Measurements from ENCODE around the gene NFIC. TPM values are rescaled to one million over a fixed set of nuclear protein-coding genes. Genes with fewer than 3 reads are reported as not detected.
A peak's percentile ranks its signal among the peaks of the same experiment; 100 is the strongest.
"Not testable (repeated sequence)": the region's sequence is repeated elsewhere in the genome, so short reads cannot be mapped to it uniquely, and the experiment has no call there.

NFIC gene
- total RNA-seq, 1 donor from 2014 or later: 8.4 TPM

- Histone ChIP-seq H3K9ac (ENCODE audit: low read depth in 1 of 3, low read length in 3 of 3) (peak overlapping the region in 1 of 3 donors; percentile 45), H3K27me3 (ENCODE audit: control insufficient read depth in 3 of 3, insufficient read depth in 3 of 3, low read length in 3 of 3) (no peaks in the 10 kb centered on the region), H3K4me3 (ENCODE audit: low read length in 3 of 3) (no peak overlapping the region), H3K9me3 (ENCODE audit: control insufficient read depth in 3 of 3, low read length in 3 of 3) (no peaks in the 10 kb centered on the region), H3K4me1 (ENCODE audit: control insufficient read depth in 3 of 3, insufficient read depth in 3 of 3, low read length in 3 of 3) (peaks cover 54 to 83% (median 69%) of the 10 kb centered on the region in 3 donors), H3K27ac (ENCODE audit: low read depth, low read length) (peak overlapping the region; percentile 96), H3K36me3 (ENCODE audit: control insufficient read depth in 3 of 3, insufficient read depth in 3 of 3, low read length in 3 of 3) (peaks cover 0 to 3% (median 0%) of the 10 kb centered on the region in 3 donors)
These were observed 6.0 kb downstream of the NFIC start for GRCh38 chr19:3372413-3372812.

- H3K27ac ChIP-seq (ENCODE audit: low read depth, low read length): peak overlapping the region; percentile 96
- peaks cover 45 to 76% (median 60%) of the 10 kb centered on the region in 3 donors for H3K4me1 ChIP-seq (ENCODE audit: control insufficient read depth in 3 of 3, insufficient read depth in 3 of 3, low read length in 3 of 3)
- peak overlapping the region in 2 of 3 donors; percentile 25 to 53 for H3K9ac ChIP-seq (ENCODE audit: low read depth in 1 of 3, low read length in 3 of 3)
- no peak overlapping the region for H3K4me3 ChIP-seq (ENCODE audit: low read length in 3 of 3)
- H3K36me3 ChIP-seq (ENCODE audit: control insufficient read depth in 3 of 3, insufficient read depth in 3 of 3, low read length in 3 of 3): peaks cover 0 to 3% (median 2%) of the 10 kb centered on the region in 3 donors
- no peaks in the 10 kb centered on the region for H3K27me3 ChIP-seq (ENCODE audit: control insufficient read depth in 3 of 3, insufficient read depth in 3 of 3, low read length in 3 of 3)
- H3K9me3 ChIP-seq (ENCODE audit: control insufficient read depth in 3 of 3, low read length in 3 of 3): no peaks in the 10 kb centered on the region
These were observed 7.6 kb downstream of the NFIC start for GRCh38 chr19:3373971-3374368.

GRCh38 chr19:3374369-3375112, 8.2 kb downstream of the NFIC start:
- Histone ChIP-seq H3K9ac (ENCODE audit: low read depth in 1 of 3, low read length in 3 of 3) (peak overlapping the region; percentile 51 to 81 (median 71)), H3K27ac (ENCODE audit: low read depth, low read length) (peak overlapping the region; percentile 96), H3K9me3 (ENCODE audit: control insufficient read depth in 3 of 3, low read length in 3 of 3) (no peaks in the 10 kb centered on the region), H3K4me1 (ENCODE audit: control insufficient read depth in 3 of 3, insufficient read depth in 3 of 3, low read length in 3 of 3) (peaks cover 43 to 73% (median 59%) of the 10 kb centered on the region in 3 donors), H3K27me3 (ENCODE audit: control insufficient read depth in 3 of 3, insufficient read depth in 3 of 3, low read length in 3 of 3) (no peaks in the 10 kb centered on the region), H3K36me3 (ENCODE audit: control insufficient read depth in 3 of 3, insufficient read depth in 3 of 3, low read length in 3 of 3) (peaks cover 0 to 3% (median 2%) of the 10 kb centered on the region in 3 donors), H3K4me3 (ENCODE audit: low read length in 3 of 3) (peak overlapping the region; percentile 35 to 43 (median 41))

GRCh38 chr19:3375221-3376090, 9.1 kb downstream of the NFIC start:
- Histone ChIP-seq H3K27me3 (ENCODE audit: control insufficient read depth in 3 of 3, insufficient read depth in 3 of 3, low read length in 3 of 3) (no peaks in the 10 kb centered on the region), H3K27ac (ENCODE audit: low read depth, low read length) (peak overlapping the region; percentile 96), H3K9me3 (ENCODE audit: control insufficient read depth in 3 of 3, low read length in 3 of 3) (no peaks in the 10 kb centered on the region), H3K4me3 (ENCODE audit: low read length in 3 of 3) (peak overlapping the region; percentile 43 to 63 (median 51)), H3K36me3 (ENCODE audit: control insufficient read depth in 3 of 3, insufficient read depth in 3 of 3, low read length in 3 of 3) (peaks cover 0 to 3% (median 2%) of the 10 kb centered on the region in 3 donors), H3K9ac (ENCODE audit: low read depth in 1 of 3, low read length in 3 of 3) (peak overlapping the region; percentile 68 to 81 (median 71)), H3K4me1 (ENCODE audit: control insufficient read depth in 3 of 3, insufficient read depth in 3 of 3, low read length in 3 of 3) (peaks cover 36 to 64% (median 53%) of the 10 kb centered on the region in 3 donors)

- Histone ChIP-seq H3K9ac (ENCODE audit: low read depth in 1 of 3, low read length in 3 of 3) (peak overlapping the region; percentile 58 to 81 (median 68)), H3K4me1 (ENCODE audit: control insufficient read depth in 3 of 3, insufficient read depth in 3 of 3, low read length in 3 of 3) (peaks cover 32 to 59% (median 51%) of the 10 kb centered on the region in 3 donors), H3K27ac (ENCODE audit: low read depth, low read length) (peak overlapping the region; percentile 96), H3K4me3 (ENCODE audit: low read length in 3 of 3) (peak overlapping the region in 2 of 3 donors; percentile 51 to 63)
- not testable (repeated sequence) for H3K27me3 ChIP-seq (ENCODE audit: control insufficient read depth in 3 of 3, insufficient read depth in 3 of 3, low read length in 3 of 3); H3K36me3 ChIP-seq (ENCODE audit: control insufficient read depth in 3 of 3, insufficient read depth in 3 of 3, low read length in 3 of 3); H3K9me3 ChIP-seq (ENCODE audit: control insufficient read depth in 3 of 3, low read length in 3 of 3)
These were observed 9.7 kb downstream of the NFIC start for GRCh38 chr19:3376091-3376455.

GRCh38 chr19:3378352-3379150, 12.2 kb downstream of the NFIC start:
- Histone ChIP-seq H3K9me3 (ENCODE audit: control insufficient read depth in 3 of 3, low read length in 3 of 3) (no peaks in the 10 kb centered on the region), H3K4me3 (ENCODE audit: low read length in 3 of 3) (no peak overlapping the region), H3K27ac (ENCODE audit: low read depth, low read length) (peak overlapping the region; percentile 48), H3K4me1 (ENCODE audit: control insufficient read depth in 3 of 3, insufficient read depth in 3 of 3, low read length in 3 of 3) (peaks cover 49 to 64% (median 64%) of the 10 kb centered on the region in 3 donors), H3K9ac (ENCODE audit: low read depth in 1 of 3, low read length in 3 of 3) (peak overlapping the region in 2 of 3 donors; percentile 20 to 25), H3K36me3 (ENCODE audit: control insufficient read depth in 3 of 3, insufficient read depth in 3 of 3, low read length in 3 of 3) (peaks cover 11 to 21% (median 12%) of the 10 kb centered on the region in 3 donors), H3K27me3 (ENCODE audit: control insufficient read depth in 3 of 3, insufficient read depth in 3 of 3, low read length in 3 of 3) (no peaks in the 10 kb centered on the region)

- H3K36me3 ChIP-seq (ENCODE audit: control insufficient read depth in 3 of 3, insufficient read depth in 3 of 3, low read length in 3 of 3): peaks cover 11 to 18% (median 14%) of the 10 kb centered on the region in 3 donors
- peaks cover 49 to 64% (median 60%) of the 10 kb centered on the region in 3 donors for H3K4me1 ChIP-seq (ENCODE audit: control insufficient read depth in 3 of 3, insufficient read depth in 3 of 3, low read length in 3 of 3)
- no peak overlapping the region for H3K27ac ChIP-seq (ENCODE audit: low read depth, low read length)
- no peaks in the 10 kb centered on the region for H3K9me3 ChIP-seq (ENCODE audit: control insufficient read depth in 3 of 3, low read length in 3 of 3)
- H3K4me3 ChIP-seq (ENCODE audit: low read length in 3 of 3): no peak overlapping the region
- no peaks in the 10 kb centered on the region for H3K27me3 ChIP-seq (ENCODE audit: control insufficient read depth in 3 of 3, insufficient read depth in 3 of 3, low read length in 3 of 3)
- H3K9ac ChIP-seq (ENCODE audit: low read depth in 1 of 3, low read length in 3 of 3): no peak overlapping the region
These were observed 14.4 kb downstream of the NFIC start for GRCh38 chr19:3380829-3381228.

GRCh38 chr19:3381701-3382372, 15.5 kb downstream of the NFIC start:
- peak overlapping the region in 2 of 3 donors; percentile 58 to 80 for H3K9ac ChIP-seq (ENCODE audit: low read depth in 1 of 3, low read length in 3 of 3)
- H3K9me3 ChIP-seq (ENCODE audit: control insufficient read depth in 3 of 3, low read length in 3 of 3): no peaks in the 10 kb centered on the region
- H3K36me3 ChIP-seq (ENCODE audit: control insufficient read depth in 3 of 3, insufficient read depth in 3 of 3, low read length in 3 of 3): peaks cover 11 to 18% (median 14%) of the 10 kb centered on the region in 3 donors
- peak overlapping the region; percentile 78 for H3K27ac ChIP-seq (ENCODE audit: low read depth, low read length)
- peak overlapping the region in 1 of 3 donors; percentile 21 for H3K4me3 ChIP-seq (ENCODE audit: low read length in 3 of 3)
- H3K27me3 ChIP-seq (ENCODE audit: control insufficient read depth in 3 of 3, insufficient read depth in 3 of 3, low read length in 3 of 3): no peaks in the 10 kb centered on the region
- H3K4me1 ChIP-seq (ENCODE audit: control insufficient read depth in 3 of 3, insufficient read depth in 3 of 3, low read length in 3 of 3): peaks cover 54 to 67% (median 63%) of the 10 kb centered on the region in 3 donors
